GM12875 (cell line): Measurements from ENCODE around the gene TTC24.

Experiments
- H3K4me3 ChIP-seq: one replicate; pipeline ENCODE4 v1.5.1; 2011; ENCODE audit warnings: low read depth, low read length, control low read depth
- CTCF ChIP-seq: IDR thresholded peaks from 2 replicates; pipeline ENCODE4 v1.5.1; 2011; ENCODE audit warnings: low read depth, mild to moderate bottlenecking, control low read depth, inconsistent platforms, low read length, moderate library complexity, borderline replicate concordance; ENCODE audit not compliant: insufficient read depth

TTC24 gene

GRCh38 chr1:156554971-156555370 is 24.6 kb upstream of the TTC24 start:
- no peak overlapping the region for H3K4me3 ChIP-seq
- no peak for TF ChIP-seq CTCF

- H3K4me3 ChIP-seq, result no peak overlapping the region
- no peak for TF ChIP-seq CTCF
Measured at GRCh38 chr1:156555715-156556114, 23.8 kb upstream of the TTC24 start.

GRCh38 chr1:156556354-156556753 is 23.2 kb upstream of the TTC24 start:
- H3K4me3 ChIP-seq, result no peak overlapping the region
- no peak for TF ChIP-seq CTCF

GRCh38 chr1:156559086-156559796 is 20.3 kb upstream of the TTC24 start:
- H3K4me3 ChIP-seq, result no peak overlapping the region
- no peak for TF ChIP-seq CTCF

GRCh38 chr1:156559797-156560385 is 19.6 kb upstream of the TTC24 start:
- no peak for TF ChIP-seq CTCF
- H3K4me3 ChIP-seq, result no peak overlapping the region

GRCh38 chr1:156560585-156561163 is 18.8 kb upstream of the TTC24 start:
- TF ChIP-seq CTCF, result no peak
- no peak overlapping the region for H3K4me3 ChIP-seq

- H3K4me3 ChIP-seq, result no peak overlapping the region
- no peak for TF ChIP-seq CTCF
Measured at GRCh38 chr1:156565519-156565918, 14.0 kb upstream of the TTC24 start.
